ENCODE data around the gene ZNF667.
A peak's percentile ranks its signal among the peaks of the same experiment; 100 is the strongest.

The ZNF667 gene

GRCh38 chr19:56393119-56394012 is 83.8 kb downstream of the ZNF667 start, which contains the start of gene ZNF582:
TSS of gene ZNF582 (minus strand) at chr19:56393534. CDS start at chr19:56391752, 1,782 bp downstream.
- peak; percentile 81 for DNase-seq (ENCODE audit: low read depth)

Data from activated T-helper 1 cell treated with Interleukin-2 at 50 U/mL for 16 hours (primary cell).